Activated T-cell treated with anti-CD3 and anti-CD28 coated beads for 1 hour (primary cell): ENCODE data around the gene TSC22D3.

Experiments
- DNase-seq: peaks from one replicate; pipeline ENCODE4 v3.0.0-alpha.2; 2020; ENCODE audit warnings: low read depth

The TSC22D3 gene

GRCh38 chrX:107760304-107761077 lies 15.1 kb downstream of the TSC22D3 start:
- no peak for DNase-seq

GRCh38 chrX:107758231-107758766 lies 17.3 kb downstream of the TSC22D3 start:
- DNase-seq = no peak

GRCh38 chrX:107755721-107756120 lies 19.9 kb downstream of the TSC22D3 start:
- DNase-seq = no peak

- DNase-seq = no peak
These were observed 22.4 kb downstream of the TSC22D3 start for GRCh38 chrX:107753187-107753586.

GRCh38 chrX:107752714-107753113 lies 22.9 kb downstream of the TSC22D3 start:
- DNase-seq = no peak

- DNase-seq = no peak
These were observed 23.5 kb downstream of the TSC22D3 start for GRCh38 chrX:107752043-107752442.

- no peak for DNase-seq
These were observed 24.6 kb downstream of the TSC22D3 start for GRCh38 chrX:107750861-107751445.

GRCh38 chrX:107750263-107750662 lies 25.3 kb downstream of the TSC22D3 start:
- DNase-seq = no peak

- no peak for DNase-seq
These were observed 27.1 kb downstream of the TSC22D3 start for GRCh38 chrX:107748506-107748905.

GRCh38 chrX:107747596-107748161 lies 27.9 kb downstream of the TSC22D3 start:
- no peak for DNase-seq

- DNase-seq = no peak
These were observed 30.7 kb downstream of the TSC22D3 start for GRCh38 chrX:107744868-107745267.

- DNase-seq = no peak
These were observed 31.6 kb downstream of the TSC22D3 start for GRCh38 chrX:107743995-107744394.

- DNase-seq = no peak
These were observed 32.8 kb downstream of the TSC22D3 start for GRCh38 chrX:107742700-107743191.

GRCh38 chrX:107741404-107741790 lies 34.2 kb downstream of the TSC22D3 start:
- DNase-seq = no peak

- DNase-seq = no peak
These were observed 36.0 kb downstream of the TSC22D3 start for GRCh38 chrX:107739541-107739940.

- DNase-seq = no peak
These were observed 36.8 kb downstream of the TSC22D3 start for GRCh38 chrX:107738768-107739167.

GRCh38 chrX:107738272-107738671 lies 37.3 kb downstream of the TSC22D3 start:
- no peak for DNase-seq

- no peak for DNase-seq
These were observed 38.6 kb downstream of the TSC22D3 start for GRCh38 chrX:107736781-107737531.

GRCh38 chrX:107734646-107735045 lies 40.9 kb downstream of the TSC22D3 start:
- no peak for DNase-seq

- DNase-seq = no peak
These were observed 41.9 kb downstream of the TSC22D3 start for GRCh38 chrX:107733686-107734085.

- DNase-seq = no peak
These were observed 43.6 kb downstream of the TSC22D3 start for GRCh38 chrX:107731831-107732502.
